Ishikawa (cell line): ENCODE results near the gene PPP6R3.

Experiments
- EGR1 ChIP-seq: IDR thresholded peaks from 2 replicates; pipeline ENCODE4 v1.6.1; 2012
- EP300 ChIP-seq: IDR thresholded peaks from 2 replicates; pipeline ENCODE4 v1.6.1; 2012; ENCODE audit warnings: borderline replicate concordance
- RAD21 ChIP-seq: IDR thresholded peaks from 2 replicates; pipeline ENCODE4 v1.6.1; 2012; ENCODE audit warnings: low read depth
- TAF1 ChIP-seq: IDR thresholded peaks from 2 replicates; pipeline ENCODE4 v1.6.1; 2012; ENCODE audit warnings: low read depth, mild to moderate bottlenecking
- TF ChIP-seq, protein P1 (sequence below): IDR thresholded peaks from 2 replicates; pipeline ENCODE4 v1.6.1; 2012; ENCODE audit warnings: low read depth, mild to moderate bottlenecking

GRCh38 chr11:68549789-68550484 is 89.4 kb downstream of the PPP6R3 start:
- TF ChIP-seq EGR1 (no peak), TAF1 (no peak), EP300 (no peak), RAD21 (no peak)
- TF ChIP-seq, protein P1, sequence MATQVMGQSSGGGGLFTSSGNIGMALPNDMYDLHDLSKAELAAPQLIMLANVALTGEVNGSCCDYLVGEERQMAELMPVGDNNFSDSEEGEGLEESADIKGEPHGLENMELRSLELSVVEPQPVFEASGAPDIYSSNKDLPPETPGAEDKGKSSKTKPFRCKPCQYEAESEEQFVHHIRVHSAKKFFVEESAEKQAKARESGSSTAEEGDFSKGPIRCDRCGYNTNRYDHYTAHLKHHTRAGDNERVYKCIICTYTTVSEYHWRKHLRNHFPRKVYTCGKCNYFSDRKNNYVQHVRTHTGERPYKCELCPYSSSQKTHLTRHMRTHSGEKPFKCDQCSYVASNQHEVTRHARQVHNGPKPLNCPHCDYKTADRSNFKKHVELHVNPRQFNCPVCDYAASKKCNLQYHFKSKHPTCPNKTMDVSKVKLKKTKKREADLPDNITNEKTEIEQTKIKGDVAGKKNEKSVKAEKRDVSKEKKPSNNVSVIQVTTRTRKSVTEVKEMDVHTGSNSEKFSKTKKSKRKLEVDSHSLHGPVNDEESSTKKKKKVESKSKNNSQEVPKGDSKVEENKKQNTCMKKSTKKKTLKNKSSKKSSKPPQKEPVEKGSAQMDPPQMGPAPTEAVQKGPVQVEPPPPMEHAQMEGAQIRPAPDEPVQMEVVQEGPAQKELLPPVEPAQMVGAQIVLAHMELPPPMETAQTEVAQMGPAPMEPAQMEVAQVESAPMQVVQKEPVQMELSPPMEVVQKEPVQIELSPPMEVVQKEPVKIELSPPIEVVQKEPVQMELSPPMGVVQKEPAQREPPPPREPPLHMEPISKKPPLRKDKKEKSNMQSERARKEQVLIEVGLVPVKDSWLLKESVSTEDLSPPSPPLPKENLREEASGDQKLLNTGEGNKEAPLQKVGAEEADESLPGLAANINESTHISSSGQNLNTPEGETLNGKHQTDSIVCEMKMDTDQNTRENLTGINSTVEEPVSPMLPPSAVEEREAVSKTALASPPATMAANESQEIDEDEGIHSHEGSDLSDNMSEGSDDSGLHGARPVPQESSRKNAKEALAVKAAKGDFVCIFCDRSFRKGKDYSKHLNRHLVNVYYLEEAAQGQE = no peak
